ENCODE results near the gene DLG2.

The DLG2 gene

GRCh38 chr11:84681456-84681855 is 945.7 kb downstream of the DLG2 start:
- no peak overlapping the region for H3K4me2 ChIP-seq (ENCODE audit: low read length)
- H3K27ac ChIP-seq (ENCODE audit: low read length) = no peak overlapping the region
- no peaks in the 10 kb centered on the region for H3K27me3 ChIP-seq (ENCODE audit: low read depth, low read length)
- no peaks in the 10 kb centered on the region for H3K36me3 ChIP-seq (replicated peaks; ENCODE audit: low read depth, low read length)
- no peaks in the 10 kb centered on the region for H3K9me3 ChIP-seq (ENCODE audit: insufficient read depth, low read length)
- no peaks in the 10 kb centered on the region for H4K20me1 ChIP-seq (ENCODE audit: insufficient read depth, low read length)
- no peak overlapping the region for H3K4me3 ChIP-seq (ENCODE audit: low read length)
- H3K4me1 ChIP-seq (ENCODE audit: low read length) = no peaks in the 10 kb centered on the region
- H3K79me2 ChIP-seq (ENCODE audit: low read length) = no peaks in the 10 kb centered on the region
- no peak overlapping the region for H2AFZ ChIP-seq (ENCODE audit: low read depth, low read length)
- H3K9ac ChIP-seq (ENCODE audit: low read length) = no peak overlapping the region
- TF ChIP-seq EZH2phosphoT487 (IDR thresholded peaks at IDR 0.05; ENCODE audit: low read depth) (no peak), CTCF (IDR thresholded peaks at IDR 0.05; ENCODE audit: low read depth, low read length) (no peak)

- Histone ChIP-seq H3K79me2 (ENCODE audit: low read length) (no peaks in the 10 kb centered on the region), H3K4me3 (ENCODE audit: low read length) (no peak overlapping the region), H3K27me3 (ENCODE audit: low read depth, low read length) (no peaks in the 10 kb centered on the region), H4K20me1 (ENCODE audit: insufficient read depth, low read length) (no peaks in the 10 kb centered on the region), H3K36me3 (replicated peaks; ENCODE audit: low read depth, low read length) (no peaks in the 10 kb centered on the region), H3K27ac (ENCODE audit: low read length) (no peak overlapping the region), H3K4me1 (ENCODE audit: low read length) (peaks cover 13% of the 10 kb centered on the region), H3K9ac (ENCODE audit: low read length) (no peak overlapping the region), H2AFZ (ENCODE audit: low read depth, low read length) (no peak overlapping the region), H3K4me2 (ENCODE audit: low read length) (no peak overlapping the region), H3K9me3 (ENCODE audit: insufficient read depth, low read length) (no peaks in the 10 kb centered on the region)
- TF ChIP-seq CTCF (IDR thresholded peaks at IDR 0.05; ENCODE audit: low read depth, low read length) = no peak
- TF ChIP-seq EZH2phosphoT487 (IDR thresholded peaks at IDR 0.05; ENCODE audit: low read depth) = no peak
These were observed 951.6 kb downstream of the DLG2 start for GRCh38 chr11:84675396-84676025.

GRCh38 chr11:84673753-84674152 is 953.4 kb downstream of the DLG2 start:
- Histone ChIP-seq H3K36me3 (replicated peaks; ENCODE audit: low read depth, low read length) (no peaks in the 10 kb centered on the region), H3K9ac (ENCODE audit: low read length) (no peak overlapping the region), H3K79me2 (ENCODE audit: low read length) (no peaks in the 10 kb centered on the region), H3K27ac (ENCODE audit: low read length) (no peak overlapping the region), H2AFZ (ENCODE audit: low read depth, low read length) (no peak overlapping the region), H3K9me3 (ENCODE audit: insufficient read depth, low read length) (no peaks in the 10 kb centered on the region), H3K27me3 (ENCODE audit: low read depth, low read length) (no peaks in the 10 kb centered on the region), H4K20me1 (ENCODE audit: insufficient read depth, low read length) (no peaks in the 10 kb centered on the region), H3K4me2 (ENCODE audit: low read length) (no peak overlapping the region), H3K4me1 (ENCODE audit: low read length) (peaks cover 13% of the 10 kb centered on the region), H3K4me3 (ENCODE audit: low read length) (no peak overlapping the region)
- TF ChIP-seq EZH2phosphoT487 (IDR thresholded peaks at IDR 0.05; ENCODE audit: low read depth) = no peak
- no peak for TF ChIP-seq CTCF (IDR thresholded peaks at IDR 0.05; ENCODE audit: low read depth, low read length)

GRCh38 chr11:84671325-84671999 is 955.7 kb downstream of the DLG2 start:
- no peak overlapping the region for H3K27ac ChIP-seq (ENCODE audit: low read length)
- no peak overlapping the region for H2AFZ ChIP-seq (ENCODE audit: low read depth, low read length)
- peak overlapping the region; percentile 26 for H3K4me2 ChIP-seq (ENCODE audit: low read length)
- no peak overlapping the region for H3K4me3 ChIP-seq (ENCODE audit: low read length)
- no peak overlapping the region for H3K9ac ChIP-seq (ENCODE audit: low read length)
- TF ChIP-seq EZH2phosphoT487 (IDR thresholded peaks at IDR 0.05; ENCODE audit: low read depth) (no peak), CTCF (IDR thresholded peaks at IDR 0.05; ENCODE audit: low read depth, low read length) (no peak)
- H3K36me3 ChIP-seq (replicated peaks; ENCODE audit: low read depth, low read length) = no peaks in the 10 kb centered on the region
- no peaks in the 10 kb centered on the region for H4K20me1 ChIP-seq (ENCODE audit: insufficient read depth, low read length)
- no peaks in the 10 kb centered on the region for H3K79me2 ChIP-seq (ENCODE audit: low read length)
- peaks cover 13% of the 10 kb centered on the region for H3K4me1 ChIP-seq (ENCODE audit: low read length)
- no peaks in the 10 kb centered on the region for H3K27me3 ChIP-seq (ENCODE audit: low read depth, low read length)
- no peaks in the 10 kb centered on the region for H3K9me3 ChIP-seq (ENCODE audit: insufficient read depth, low read length)
